ENCODE results near the gene TRPM8. TPM values are rescaled to one million over a fixed set of nuclear protein-coding genes. Genes with fewer than 3 reads are reported as not detected.

The TRPM8 gene
- total RNA-seq, 4 donors from 2014 or later: 0.34 to 0.72 TPM; not detected in 2

GRCh38 chr2:234015861-234016260 lies 98.7 kb downstream of the TRPM8 start:
- no peak for DNase-seq (ENCODE audit: low spot score in 2 of 2)
- TF ChIP-seq POLR2A (IDR thresholded peaks at IDR 0.05) (no peak), POLR2AphosphoS5 (IDR thresholded peaks at IDR 0.05) (no peak), EP300 (IDR thresholded peaks at IDR 0.05) (no peak)
- TF ChIP-seq, protein P1, sequence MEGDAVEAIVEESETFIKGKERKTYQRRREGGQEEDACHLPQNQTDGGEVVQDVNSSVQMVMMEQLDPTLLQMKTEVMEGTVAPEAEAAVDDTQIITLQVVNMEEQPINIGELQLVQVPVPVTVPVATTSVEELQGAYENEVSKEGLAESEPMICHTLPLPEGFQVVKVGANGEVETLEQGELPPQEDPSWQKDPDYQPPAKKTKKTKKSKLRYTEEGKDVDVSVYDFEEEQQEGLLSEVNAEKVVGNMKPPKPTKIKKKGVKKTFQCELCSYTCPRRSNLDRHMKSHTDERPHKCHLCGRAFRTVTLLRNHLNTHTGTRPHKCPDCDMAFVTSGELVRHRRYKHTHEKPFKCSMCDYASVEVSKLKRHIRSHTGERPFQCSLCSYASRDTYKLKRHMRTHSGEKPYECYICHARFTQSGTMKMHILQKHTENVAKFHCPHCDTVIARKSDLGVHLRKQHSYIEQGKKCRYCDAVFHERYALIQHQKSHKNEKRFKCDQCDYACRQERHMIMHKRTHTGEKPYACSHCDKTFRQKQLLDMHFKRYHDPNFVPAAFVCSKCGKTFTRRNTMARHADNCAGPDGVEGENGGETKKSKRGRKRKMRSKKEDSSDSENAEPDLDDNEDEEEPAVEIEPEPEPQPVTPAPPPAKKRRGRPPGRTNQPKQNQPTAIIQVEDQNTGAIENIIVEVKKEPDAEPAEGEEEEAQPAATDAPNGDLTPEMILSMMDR (IDR thresholded peaks at IDR 0.05): no peak
- 81% methylated on average over 3 of the region's 3 CpGs for WGBS

GRCh38 chr2:234019896-234020295 lies 102.7 kb downstream of the TRPM8 start:
- TF ChIP-seq POLR2A (IDR thresholded peaks at IDR 0.05): no peak
- TF ChIP-seq, protein P1 (IDR thresholded peaks at IDR 0.05): no peak
- TF ChIP-seq POLR2AphosphoS5 (IDR thresholded peaks at IDR 0.05): no peak
- no peak for TF ChIP-seq EP300 (IDR thresholded peaks at IDR 0.05)
- Histone ChIP-seq H3K27me3 (peaks cover 4% of the 10 kb centered on the region), H3K4me3 (no peak overlapping the region), H3K4me1 (no peaks in the 10 kb centered on the region), H3K27ac (no peak overlapping the region), H3K36me3 (no peaks in the 10 kb centered on the region), H3K9me3 (no peaks in the 10 kb centered on the region)
- 95% methylated on average over 4 of the region's 4 CpGs for WGBS
- no peak for DNase-seq (ENCODE audit: low spot score in 2 of 2)

More at GRCh38 chr2:234015861-234016260, 98.7 kb downstream of the TRPM8 start:
- H3K4me1 ChIP-seq: no peaks in the 10 kb centered on the region
- H3K27me3 ChIP-seq: peaks cover 4% of the 10 kb centered on the region
- H3K36me3 ChIP-seq: no peaks in the 10 kb centered on the region
- H3K27ac ChIP-seq: no peak overlapping the region
- H3K9me3 ChIP-seq: no peaks in the 10 kb centered on the region
- H3K4me3 ChIP-seq: no peak overlapping the region

- H3K4me1 ChIP-seq: peaks cover 3% of the 10 kb centered on the region
- 89% methylated on average over 2 of the region's 2 CpGs for WGBS
- no peak overlapping the region for H3K27ac ChIP-seq
- no peaks in the 10 kb centered on the region for H3K9me3 ChIP-seq
- TF ChIP-seq, protein P1 (IDR thresholded peaks at IDR 0.05): no peak
- TF ChIP-seq EP300 (IDR thresholded peaks at IDR 0.05): no peak
- TF ChIP-seq POLR2AphosphoS5 (IDR thresholded peaks at IDR 0.05): no peak
- TF ChIP-seq POLR2A (IDR thresholded peaks at IDR 0.05): no peak
- H3K27me3 ChIP-seq: peaks cover 4% of the 10 kb centered on the region
- no peak for DNase-seq (ENCODE audit: low spot score in 2 of 2)
- no peak overlapping the region for H3K4me3 ChIP-seq
- H3K36me3 ChIP-seq: no peaks in the 10 kb centered on the region
These were observed 103.2 kb downstream of the TRPM8 start for GRCh38 chr2:234020332-234020731.

GRCh38 chr2:234022424-234022823 lies 105.3 kb downstream of the TRPM8 start:
- WGBS: no CpG with 5 or more reads among the region's 1 CpG
- DNase-seq (ENCODE audit: low spot score in 2 of 2): no peak
- no peak overlapping the region for H3K27ac ChIP-seq
- no peaks in the 10 kb centered on the region for H3K27me3 ChIP-seq
- H3K4me1 ChIP-seq: peaks cover 10% of the 10 kb centered on the region
- no peak overlapping the region for H3K4me3 ChIP-seq
- H3K9me3 ChIP-seq: no peaks in the 10 kb centered on the region
- no peaks in the 10 kb centered on the region for H3K36me3 ChIP-seq
- TF ChIP-seq POLR2AphosphoS5 (IDR thresholded peaks at IDR 0.05): no peak
- TF ChIP-seq, protein P1 (IDR thresholded peaks at IDR 0.05): no peak
- no peak for TF ChIP-seq EP300 (IDR thresholded peaks at IDR 0.05)
- TF ChIP-seq POLR2A (IDR thresholded peaks at IDR 0.05): no peak

- Histone ChIP-seq H3K27me3 (no peaks in the 10 kb centered on the region), H3K27ac (no peak overlapping the region), H3K9me3 (no peaks in the 10 kb centered on the region), H3K4me1 (peaks cover 10% of the 10 kb centered on the region), H3K4me3 (no peak overlapping the region), H3K36me3 (no peaks in the 10 kb centered on the region)
- no CpG with 5 or more reads among the region's 29 CpGs for WGBS
- no peak for DNase-seq (ENCODE audit: low spot score in 2 of 2)
- TF ChIP-seq, protein P1 (IDR thresholded peaks at IDR 0.05): no peak
- TF ChIP-seq EP300 (IDR thresholded peaks at IDR 0.05): no peak
- no peak for TF ChIP-seq POLR2A (IDR thresholded peaks at IDR 0.05)
- no peak for TF ChIP-seq POLR2AphosphoS5 (IDR thresholded peaks at IDR 0.05)
These were observed 107.1 kb downstream of the TRPM8 start for GRCh38 chr2:234024304-234024703.

Data from suprapubic skin (tissue), 4 donors.